ENCODE results near the gene CCDC57.
"Not testable (repeated sequence)": the region's sequence is repeated elsewhere in the genome, so short reads cannot be mapped to it uniquely, and the experiment has no call there.

CCDC57 gene

GRCh38 chr17:82175951-82176350 lies 36.7 kb downstream of the CCDC57 start:
- no peak for DNase-seq (ENCODE audit: low spot score)

- no peak for DNase-seq (ENCODE audit: low spot score)
These were observed 37.4 kb downstream of the CCDC57 start for GRCh38 chr17:82175201-82175600.

GRCh38 chr17:82174042-82174857 lies 38.4 kb downstream of the CCDC57 start:
- DNase-seq (ENCODE audit: low spot score), result not testable (repeated sequence)

GRCh38 chr17:82173351-82174041 lies 39.1 kb downstream of the CCDC57 start:
- DNase-seq (ENCODE audit: low spot score), result peak; percentile 71

- DNase-seq (ENCODE audit: low spot score), result no peak
These were observed 40.0 kb downstream of the CCDC57 start for GRCh38 chr17:82172486-82173160.

GRCh38 chr17:82171750-82172375 lies 40.8 kb downstream of the CCDC57 start:
- DNase-seq (ENCODE audit: low spot score), result no peak

GRCh38 chr17:82170412-82170961 lies 42.2 kb downstream of the CCDC57 start:
- DNase-seq (ENCODE audit: low spot score), result no peak

GRCh38 chr17:82168568-82168967 lies 44.1 kb downstream of the CCDC57 start:
- DNase-seq (ENCODE audit: low spot score), result no peak

GRCh38 chr17:82167028-82167427 lies 45.6 kb downstream of the CCDC57 start:
- no peak for DNase-seq (ENCODE audit: low spot score)

GRCh38 chr17:82164853-82165252 lies 47.8 kb downstream of the CCDC57 start:
- DNase-seq (ENCODE audit: low spot score), result no peak

- no peak for DNase-seq (ENCODE audit: low spot score)
These were observed 51.4 kb downstream of the CCDC57 start for GRCh38 chr17:82161216-82161615.

- DNase-seq (ENCODE audit: low spot score), result no peak
These were observed 52.6 kb downstream of the CCDC57 start for GRCh38 chr17:82160075-82160474.

- no peak for DNase-seq (ENCODE audit: low spot score)
These were observed 53.8 kb downstream of the CCDC57 start for GRCh38 chr17:82158825-82159224.

GRCh38 chr17:82157046-82158035 lies 55.3 kb downstream of the CCDC57 start:
- DNase-seq (ENCODE audit: low spot score), result no peak

- peak; percentile 6 for DNase-seq (ENCODE audit: low spot score)
These were observed 56.2 kb downstream of the CCDC57 start for GRCh38 chr17:82156284-82156925.

GRCh38 chr17:82155606-82156005 lies 57.0 kb downstream of the CCDC57 start:
- peak; percentile 4 for DNase-seq (ENCODE audit: low spot score)

GRCh38 chr17:82154881-82155331 lies 57.7 kb downstream of the CCDC57 start:
- DNase-seq (ENCODE audit: low spot score), result peak; percentile 5

- DNase-seq (ENCODE audit: low spot score), result peak; percentile 96
These were observed 58.8 kb downstream of the CCDC57 start for GRCh38 chr17:82153745-82154375.

GRCh38 chr17:82153295-82153691 lies 59.3 kb downstream of the CCDC57 start:
- DNase-seq (ENCODE audit: low spot score), result peak; percentile 2

Measured in iPS-NIHi11 (cell line).